ENCODE data around the gene LSM4.

The LSM4 gene

DNA sequence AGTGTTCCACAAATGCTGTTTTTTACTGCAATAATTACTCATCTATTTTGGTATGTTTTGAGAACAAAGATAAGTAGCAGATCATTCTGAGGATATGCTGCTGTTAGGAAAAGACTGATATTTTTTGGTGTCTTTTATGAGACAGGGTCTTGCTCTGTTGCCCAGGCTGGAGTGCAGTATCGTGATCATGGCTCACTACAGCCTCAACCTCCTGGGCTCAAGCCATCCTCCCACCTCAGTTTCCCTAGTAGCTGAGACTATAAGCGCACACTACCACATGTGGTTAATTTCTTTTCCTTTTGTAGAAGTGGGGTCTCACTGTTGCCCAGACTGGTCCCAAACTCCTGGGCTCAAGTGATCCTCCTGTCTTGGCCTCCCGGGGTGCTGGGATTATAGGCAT lies 9.5 kb downstream of the LSM4 start:
- Histone ChIP-seq H3K4me2 (ENCODE audit: low read depth, low read length, poor library complexity, severe bottlenecking) (no peak overlapping the region), H3K9me3 (ENCODE audit: insufficient read depth, low read length) (no peaks in the 10 kb centered on the region), H2AFZ (ENCODE audit: low read depth, low read length, severe bottlenecking) (no peak overlapping the region), H3K79me2 (ENCODE audit: insufficient read depth, low read length) (0 out of 2 replicates have a peak, but pooled peaks cover 10% of the 10 kb centered on the region), H3F3A (ENCODE audit: insufficient read depth) (no peaks in the 10 kb centered on the region), H3K4me3 (ENCODE audit: insufficient read depth, low read length, poor library complexity, severe bottlenecking) (no peak overlapping the region), H3K27me3 (ENCODE audit: low read length) (no peaks in the 10 kb centered on the region), H4K20me1 (ENCODE audit: low read depth, low read length) (no peaks in the 10 kb centered on the region), H3K9me2 (replicated peaks; ENCODE audit: insufficient read depth, low read length) (no peaks in the 10 kb centered on the region), H3K36me3 (ENCODE audit: low read length) (no peaks in the 10 kb centered on the region), H3K9ac (ENCODE audit: low read length) (no peak overlapping the region), H3K27ac (ENCODE audit: low read depth, low read length) (no peak overlapping the region)
- TF ChIP-seq EZH2phosphoT487 (conservative IDR thresholded peaks at IDR 0.05; ENCODE audit: low read length): no peak
- TF ChIP-seq, protein P1, sequence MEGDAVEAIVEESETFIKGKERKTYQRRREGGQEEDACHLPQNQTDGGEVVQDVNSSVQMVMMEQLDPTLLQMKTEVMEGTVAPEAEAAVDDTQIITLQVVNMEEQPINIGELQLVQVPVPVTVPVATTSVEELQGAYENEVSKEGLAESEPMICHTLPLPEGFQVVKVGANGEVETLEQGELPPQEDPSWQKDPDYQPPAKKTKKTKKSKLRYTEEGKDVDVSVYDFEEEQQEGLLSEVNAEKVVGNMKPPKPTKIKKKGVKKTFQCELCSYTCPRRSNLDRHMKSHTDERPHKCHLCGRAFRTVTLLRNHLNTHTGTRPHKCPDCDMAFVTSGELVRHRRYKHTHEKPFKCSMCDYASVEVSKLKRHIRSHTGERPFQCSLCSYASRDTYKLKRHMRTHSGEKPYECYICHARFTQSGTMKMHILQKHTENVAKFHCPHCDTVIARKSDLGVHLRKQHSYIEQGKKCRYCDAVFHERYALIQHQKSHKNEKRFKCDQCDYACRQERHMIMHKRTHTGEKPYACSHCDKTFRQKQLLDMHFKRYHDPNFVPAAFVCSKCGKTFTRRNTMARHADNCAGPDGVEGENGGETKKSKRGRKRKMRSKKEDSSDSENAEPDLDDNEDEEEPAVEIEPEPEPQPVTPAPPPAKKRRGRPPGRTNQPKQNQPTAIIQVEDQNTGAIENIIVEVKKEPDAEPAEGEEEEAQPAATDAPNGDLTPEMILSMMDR (IDR thresholded peaks at IDR 0.05; ENCODE audit: insufficient read depth, low read length, poor library complexity, severe bottlenecking): no peak

DNA sequence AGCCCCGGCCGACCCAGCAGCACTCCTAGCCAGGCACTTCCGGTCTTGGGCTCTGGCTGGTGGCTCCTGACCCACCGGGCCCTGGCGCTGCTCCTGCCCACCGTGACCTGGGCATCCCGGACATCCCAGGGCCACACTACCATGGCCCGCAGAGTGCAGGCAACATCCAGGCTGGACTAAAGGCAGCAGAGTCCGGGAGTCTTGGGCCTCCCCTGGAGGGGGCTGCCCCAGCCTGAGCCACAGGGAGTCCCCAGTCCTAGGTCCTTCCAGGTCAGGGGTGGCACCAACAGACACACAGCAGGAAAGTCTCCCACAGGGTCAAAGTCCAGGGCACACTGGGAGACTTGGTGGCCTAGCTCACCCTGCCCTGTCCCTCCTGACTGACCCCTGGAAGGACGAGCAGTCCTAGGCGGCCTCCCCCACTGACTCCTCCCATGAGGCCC lies 10.8 kb downstream of the LSM4 start:
- H3K9ac ChIP-seq (ENCODE audit: low read length): no peak overlapping the region
- H3K27ac ChIP-seq (ENCODE audit: low read depth, low read length): no peak overlapping the region
- no peaks in the 10 kb centered on the region for H3K9me3 ChIP-seq (ENCODE audit: insufficient read depth, low read length)
- no peak overlapping the region for H2AFZ ChIP-seq (ENCODE audit: low read depth, low read length, severe bottlenecking)
- no peak overlapping the region for H3K4me2 ChIP-seq (ENCODE audit: low read depth, low read length, poor library complexity, severe bottlenecking)
- no peaks in the 10 kb centered on the region for H3K79me2 ChIP-seq (ENCODE audit: insufficient read depth, low read length)
- no peak overlapping the region for H3K4me3 ChIP-seq (ENCODE audit: insufficient read depth, low read length, poor library complexity, severe bottlenecking)
- TF ChIP-seq, protein P1 (IDR thresholded peaks at IDR 0.05; ENCODE audit: insufficient read depth, low read length, poor library complexity, severe bottlenecking): no peak
- no peak for TF ChIP-seq EZH2phosphoT487 (conservative IDR thresholded peaks at IDR 0.05; ENCODE audit: low read length)
- no peaks in the 10 kb centered on the region for H3K9me2 ChIP-seq (replicated peaks; ENCODE audit: insufficient read depth, low read length)
- H3F3A ChIP-seq (ENCODE audit: insufficient read depth): peaks cover under 1% of the 10 kb centered on the region; the same call in 1 of the 2 replicates
- no peaks in the 10 kb centered on the region for H3K27me3 ChIP-seq (ENCODE audit: low read length)
- no peaks in the 10 kb centered on the region for H3K36me3 ChIP-seq (ENCODE audit: low read length)
- no peaks in the 10 kb centered on the region for H4K20me1 ChIP-seq (ENCODE audit: low read depth, low read length)

DNA sequence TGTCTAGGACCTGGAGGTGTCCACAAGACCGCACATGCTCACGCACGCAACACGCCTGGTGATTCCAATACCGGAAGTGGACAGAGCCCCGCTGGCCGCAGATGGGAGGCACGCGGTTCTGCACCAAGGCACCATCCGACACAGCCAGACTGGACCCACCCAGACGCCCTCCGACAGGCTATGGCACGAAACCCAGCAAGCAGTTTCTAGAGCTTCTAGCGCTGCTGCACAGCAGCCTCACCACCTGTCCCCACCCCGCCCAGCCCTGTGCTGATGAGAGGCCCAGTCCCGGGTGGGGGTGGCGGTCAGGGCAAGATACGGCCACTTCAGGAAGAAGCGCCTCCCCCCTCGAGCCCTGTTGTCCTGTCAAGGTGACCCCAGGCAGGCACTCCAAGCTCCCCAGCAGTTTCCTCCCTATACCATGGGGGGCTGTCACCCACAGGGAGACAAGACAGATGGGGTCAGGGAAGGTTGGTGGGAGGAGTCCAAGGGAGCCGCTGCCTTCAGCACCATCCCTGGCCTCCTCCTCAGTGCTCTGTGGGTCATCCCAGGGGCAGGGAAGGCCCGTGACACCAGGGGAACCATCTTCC lies 11.3 kb downstream of the LSM4 start:
- Histone ChIP-seq H3K9ac (ENCODE audit: low read length) (no peak overlapping the region), H2AFZ (ENCODE audit: low read depth, low read length, severe bottlenecking) (no peak overlapping the region), H3K4me3 (ENCODE audit: insufficient read depth, low read length, poor library complexity, severe bottlenecking) (no peak overlapping the region), H3K9me3 (ENCODE audit: insufficient read depth, low read length) (no peaks in the 10 kb centered on the region), H3F3A (ENCODE audit: insufficient read depth) (peaks cover 6% of the 10 kb centered on the region; the same call in 1 of the 2 replicates), H3K4me2 (ENCODE audit: low read depth, low read length, poor library complexity, severe bottlenecking) (no peak overlapping the region), H3K36me3 (ENCODE audit: low read length) (no peaks in the 10 kb centered on the region), H3K9me2 (replicated peaks; ENCODE audit: insufficient read depth, low read length) (no peaks in the 10 kb centered on the region), H3K79me2 (ENCODE audit: insufficient read depth, low read length) (no peaks in the 10 kb centered on the region), H3K27ac (ENCODE audit: low read depth, low read length) (no peak overlapping the region), H3K27me3 (ENCODE audit: low read length) (no peaks in the 10 kb centered on the region), H4K20me1 (ENCODE audit: low read depth, low read length) (no peaks in the 10 kb centered on the region)
- TF ChIP-seq, protein P1 (IDR thresholded peaks at IDR 0.05; ENCODE audit: insufficient read depth, low read length, poor library complexity, severe bottlenecking): no peak
- TF ChIP-seq EZH2phosphoT487 (conservative IDR thresholded peaks at IDR 0.05; ENCODE audit: low read length): no peak
